Heart left ventricle (tissue), 13 donors: Measurements from ENCODE around the gene PYM1.

ENCODE experiments used
- POLR2A ChIP-seq, 2 donors: fragments of 450-650 bp; IDR thresholded peaks; one replicate each; pipeline ENCODE4 v1.6.1; 2017; ENCODE audit warnings: antibody characterized with exemption in 2 of 2, mild to moderate bottlenecking in 2 of 2, moderate library complexity in 2 of 2
- TF ChIP-seq, protein P1 (sequence below), 12 donors: fragments of 200-600 bp; sonication (generic) in 4 of 12; IDR thresholded peaks; one replicate each; pipeline versions ENCODE4 v1.5.0 to v1.8.0; 2018 to 2022; ENCODE audit warnings: antibody characterized with exemption in 12 of 12, mild to moderate bottlenecking in 5 of 12
- donor health status: ischemic (EF 13 %, LVEDD 7.1; RV severe dilation, severe dysfunction).
- donor health status: DM: no; HTN: yes; CAD: no.
- donor health status: DM: no; HTN: no; CAD: no.
- donor health status: ischemic (EF 25% LVEDD 6.9; RV normal size, moderate dysfunction).
- donor health status: ischemic (EF 25% LVEDD 5.7; RV mildly dilated, moderate dysfunction).
- donor health status: ischemic (EF 35%, LVEDD 5.7; RV mildly dilated, moderate dysfunction).
- donor health status: nonischemic (EF 11% LVEDD 7.7; RV severe dilation, severe dysfunction).
- donor health status: DM: yes; HTN: yes; CAD: no.
- donor health status: PGD.
- donor health status: ischemic (EF 29% LVEDD 5.4; RV normal size, mild dysfunction).
- donor health status: nonischemic (EF 23%, LVEDD 6.1; RV moderate dilation, normal function).

- TF ChIP-seq, protein P1, sequence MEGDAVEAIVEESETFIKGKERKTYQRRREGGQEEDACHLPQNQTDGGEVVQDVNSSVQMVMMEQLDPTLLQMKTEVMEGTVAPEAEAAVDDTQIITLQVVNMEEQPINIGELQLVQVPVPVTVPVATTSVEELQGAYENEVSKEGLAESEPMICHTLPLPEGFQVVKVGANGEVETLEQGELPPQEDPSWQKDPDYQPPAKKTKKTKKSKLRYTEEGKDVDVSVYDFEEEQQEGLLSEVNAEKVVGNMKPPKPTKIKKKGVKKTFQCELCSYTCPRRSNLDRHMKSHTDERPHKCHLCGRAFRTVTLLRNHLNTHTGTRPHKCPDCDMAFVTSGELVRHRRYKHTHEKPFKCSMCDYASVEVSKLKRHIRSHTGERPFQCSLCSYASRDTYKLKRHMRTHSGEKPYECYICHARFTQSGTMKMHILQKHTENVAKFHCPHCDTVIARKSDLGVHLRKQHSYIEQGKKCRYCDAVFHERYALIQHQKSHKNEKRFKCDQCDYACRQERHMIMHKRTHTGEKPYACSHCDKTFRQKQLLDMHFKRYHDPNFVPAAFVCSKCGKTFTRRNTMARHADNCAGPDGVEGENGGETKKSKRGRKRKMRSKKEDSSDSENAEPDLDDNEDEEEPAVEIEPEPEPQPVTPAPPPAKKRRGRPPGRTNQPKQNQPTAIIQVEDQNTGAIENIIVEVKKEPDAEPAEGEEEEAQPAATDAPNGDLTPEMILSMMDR (IDR thresholded peaks at IDR 0.05): no peak
- no peak for TF ChIP-seq POLR2A (IDR thresholded peaks at IDR 0.05)
These were observed 46.6 kb upstream of the PYM1 start for GRCh38 chr12:55974308-55974730.
